ENCODE measurements around the gene THADA.

DNA sequence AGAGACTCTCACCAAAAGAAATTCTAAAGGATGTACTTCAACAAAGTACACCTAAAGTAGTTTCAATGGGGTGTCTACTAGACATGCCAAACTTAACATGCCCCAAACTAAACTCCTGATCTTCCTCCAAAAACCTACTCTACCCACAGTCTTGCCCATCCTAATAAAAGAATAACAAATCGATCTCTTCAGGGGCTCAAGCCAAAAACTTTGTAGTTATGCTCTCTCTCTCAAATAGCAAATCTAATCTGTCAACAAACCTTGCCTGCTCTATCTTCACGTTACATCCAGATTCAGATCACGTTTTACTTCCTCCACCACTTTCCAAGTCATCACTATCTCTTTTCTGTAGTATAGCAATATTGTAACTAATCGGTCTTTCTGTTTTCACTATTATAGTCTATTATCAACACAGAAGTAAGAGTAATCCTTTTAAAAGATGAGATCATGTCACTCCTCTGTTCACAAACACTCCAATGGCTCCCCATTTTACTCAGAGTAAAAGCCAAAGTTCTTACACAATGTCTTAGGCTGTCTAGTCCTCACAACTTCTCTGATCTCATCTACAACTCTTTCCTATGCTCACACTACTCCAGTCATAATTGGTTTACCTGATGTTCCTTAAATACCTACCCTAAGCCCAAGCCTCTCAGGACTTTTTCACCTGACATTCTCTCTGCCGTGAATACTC, 79.9 kb downstream of the THADA start:
- TF ChIP-seq, protein P1, sequence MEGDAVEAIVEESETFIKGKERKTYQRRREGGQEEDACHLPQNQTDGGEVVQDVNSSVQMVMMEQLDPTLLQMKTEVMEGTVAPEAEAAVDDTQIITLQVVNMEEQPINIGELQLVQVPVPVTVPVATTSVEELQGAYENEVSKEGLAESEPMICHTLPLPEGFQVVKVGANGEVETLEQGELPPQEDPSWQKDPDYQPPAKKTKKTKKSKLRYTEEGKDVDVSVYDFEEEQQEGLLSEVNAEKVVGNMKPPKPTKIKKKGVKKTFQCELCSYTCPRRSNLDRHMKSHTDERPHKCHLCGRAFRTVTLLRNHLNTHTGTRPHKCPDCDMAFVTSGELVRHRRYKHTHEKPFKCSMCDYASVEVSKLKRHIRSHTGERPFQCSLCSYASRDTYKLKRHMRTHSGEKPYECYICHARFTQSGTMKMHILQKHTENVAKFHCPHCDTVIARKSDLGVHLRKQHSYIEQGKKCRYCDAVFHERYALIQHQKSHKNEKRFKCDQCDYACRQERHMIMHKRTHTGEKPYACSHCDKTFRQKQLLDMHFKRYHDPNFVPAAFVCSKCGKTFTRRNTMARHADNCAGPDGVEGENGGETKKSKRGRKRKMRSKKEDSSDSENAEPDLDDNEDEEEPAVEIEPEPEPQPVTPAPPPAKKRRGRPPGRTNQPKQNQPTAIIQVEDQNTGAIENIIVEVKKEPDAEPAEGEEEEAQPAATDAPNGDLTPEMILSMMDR (IDR thresholded peaks at IDR 0.05): no peak
- no peak for TF ChIP-seq POLR2A (IDR thresholded peaks at IDR 0.05)
